Measurements from ENCODE around the gene CENPP.
A peak's percentile ranks its signal among the peaks of the same experiment; 100 is the strongest.
"Not testable (repeated sequence)": the region's sequence is repeated elsewhere in the genome, so short reads cannot be mapped to it uniquely, and the experiment has no call there.

The CENPP gene

GRCh38 chr9:92538541-92538940, 212.8 kb downstream of the CENPP start:
- DNase-seq (ENCODE audit: low spot score): no peak

- no peak for DNase-seq (ENCODE audit: low spot score)
These were observed 218.2 kb downstream of the CENPP start for GRCh38 chr9:92543972-92544371.

- no peak for DNase-seq (ENCODE audit: low spot score)
These were observed 219.3 kb downstream of the CENPP start for GRCh38 chr9:92545002-92545510.

GRCh38 chr9:92547356-92547755, 221.6 kb downstream of the CENPP start:
- no peak for DNase-seq (ENCODE audit: low spot score)

GRCh38 chr9:92550765-92551164, 225.0 kb downstream of the CENPP start:
- DNase-seq (ENCODE audit: low spot score): no peak

GRCh38 chr9:92558612-92559374, 233.0 kb downstream of the CENPP start:
- DNase-seq (ENCODE audit: low spot score): no peak

- no peak for DNase-seq (ENCODE audit: low spot score)
These were observed 235.9 kb downstream of the CENPP start for GRCh38 chr9:92561374-92562330.

- no peak for DNase-seq (ENCODE audit: low spot score)
These were observed 236.8 kb downstream of the CENPP start for GRCh38 chr9:92562461-92562967.

- DNase-seq (ENCODE audit: low spot score): no peak
These were observed 237.7 kb downstream of the CENPP start for GRCh38 chr9:92563116-92564100.

GRCh38 chr9:92564504-92564903, 238.8 kb downstream of the CENPP start:
- no peak for DNase-seq (ENCODE audit: low spot score)

- no peak for DNase-seq (ENCODE audit: low spot score)
These were observed 239.2 kb downstream of the CENPP start for GRCh38 chr9:92564982-92565381.

GRCh38 chr9:92571871-92572270, 246.1 kb downstream of the CENPP start:
- DNase-seq (ENCODE audit: low spot score): not testable (repeated sequence)

- not testable (repeated sequence) for DNase-seq (ENCODE audit: low spot score)
These were observed 247.9 kb downstream of the CENPP start for GRCh38 chr9:92573612-92574011.

- DNase-seq (ENCODE audit: low spot score): no peak
These were observed 250.4 kb downstream of the CENPP start for GRCh38 chr9:92576175-92576574.

- no peak for DNase-seq (ENCODE audit: low spot score)
These were observed 264.2 kb downstream of the CENPP start for GRCh38 chr9:92589923-92590322.

- DNase-seq (ENCODE audit: low spot score): peak; percentile 65
These were observed 264.6 kb downstream of the CENPP start for GRCh38 chr9:92590377-92590776.

- DNase-seq (ENCODE audit: low spot score): no peak
These were observed 266.8 kb downstream of the CENPP start for GRCh38 chr9:92592537-92592936.

GRCh38 chr9:92592946-92593861, 267.5 kb downstream of the CENPP start:
- no peak for DNase-seq (ENCODE audit: low spot score)

- not testable (repeated sequence) for DNase-seq (ENCODE audit: low spot score)
These were observed 269.3 kb downstream of the CENPP start for GRCh38 chr9:92595075-92595474.

- no peak for DNase-seq (ENCODE audit: low spot score)
These were observed 270.2 kb downstream of the CENPP start for GRCh38 chr9:92595930-92596329.

Measured in pons (tissue), 1 donor.